ENCODE results near the gene SEPTIN11.

SEPTIN11 gene

DNA sequence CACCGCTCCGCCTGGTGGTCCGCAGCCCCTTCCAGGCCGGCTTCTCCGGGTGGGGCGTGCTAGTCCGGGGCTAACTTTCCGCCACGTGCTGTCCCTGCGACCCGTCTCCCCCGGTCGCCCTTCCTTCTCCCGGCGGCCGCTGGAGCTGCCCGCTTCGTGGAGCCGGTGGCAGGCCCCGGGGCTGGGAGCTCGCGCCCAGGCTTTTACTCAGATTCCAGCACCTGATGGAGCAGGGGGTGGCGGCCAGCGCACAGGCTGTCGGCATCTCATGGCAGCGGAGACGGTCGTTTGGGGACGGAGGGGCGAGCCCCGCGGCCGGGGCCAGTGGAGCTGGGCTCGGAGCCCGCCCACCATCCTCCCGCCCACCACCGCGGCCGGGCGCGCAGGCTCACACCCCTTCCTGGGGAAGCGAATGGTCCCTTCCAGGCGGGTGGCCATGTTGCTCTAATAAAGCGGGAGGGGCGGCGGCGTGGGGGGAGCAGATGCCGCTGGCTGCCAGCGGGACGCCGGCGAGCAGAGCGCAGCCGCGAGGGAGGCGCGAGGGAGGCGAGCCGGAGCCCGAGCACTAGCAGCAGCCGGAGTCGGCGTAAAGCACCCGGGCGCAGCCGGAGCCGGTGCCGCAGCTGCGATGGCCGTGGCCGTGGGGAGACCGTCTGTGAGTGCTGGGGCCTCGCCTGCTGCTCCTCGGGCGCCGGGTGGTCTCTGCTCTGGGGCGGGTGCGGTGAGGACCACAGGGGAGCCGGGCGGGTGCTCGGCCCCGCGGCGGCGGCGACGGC is at the start of gene SEPTIN11:
SEPTIN11 (plus strand) TSS at position 477 of the 776 bp plus-strand sequence; CDS start at position 629, 152 bp downstream.
- TF ChIP-seq CTCF (IDR thresholded peaks at IDR 0.05; ENCODE audit: low read depth, low read length), result no peak

DNA sequence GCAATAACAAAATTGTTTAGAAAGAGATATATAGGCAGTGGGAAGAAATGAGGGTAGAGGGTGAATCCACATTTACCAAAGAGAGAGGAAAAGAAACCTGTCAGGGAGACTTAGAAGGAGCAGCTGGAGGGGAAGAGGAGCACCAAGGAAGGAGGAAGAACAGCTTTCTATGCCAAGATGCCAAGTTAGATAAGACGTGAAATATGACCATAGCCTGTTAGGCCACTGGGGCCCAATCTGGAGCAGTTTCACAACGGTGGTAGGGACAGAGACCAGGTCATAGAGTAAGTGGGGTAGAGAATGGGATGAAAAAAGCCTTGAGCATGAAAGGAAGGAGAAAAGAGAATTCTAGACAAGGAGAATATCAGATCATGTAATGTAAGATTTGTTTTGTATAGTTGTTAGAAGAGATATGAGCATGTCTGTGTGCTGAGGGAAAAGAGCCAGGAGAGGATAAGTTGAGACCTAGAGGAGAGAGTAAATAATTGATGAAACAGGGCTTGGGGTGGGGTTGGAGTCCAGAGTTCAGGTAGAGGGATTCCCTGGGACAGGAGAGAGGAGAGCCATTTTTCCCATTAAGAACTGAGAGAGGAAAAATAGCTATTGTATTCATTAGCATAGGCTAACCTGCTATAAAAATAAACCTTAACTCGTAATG is 47.2 kb upstream of the SEPTIN11 start:
- TF ChIP-seq CTCF (IDR thresholded peaks at IDR 0.05; ENCODE audit: low read depth, low read length), result no peak
- no peak for DNase-seq (ENCODE audit: extremely low read depth, low read depth)

More for the DNA sequence above, at the start of gene SEPTIN11:
- peak; percentile 92 for DNase-seq (ENCODE audit: extremely low read depth, low read depth)

DNA sequence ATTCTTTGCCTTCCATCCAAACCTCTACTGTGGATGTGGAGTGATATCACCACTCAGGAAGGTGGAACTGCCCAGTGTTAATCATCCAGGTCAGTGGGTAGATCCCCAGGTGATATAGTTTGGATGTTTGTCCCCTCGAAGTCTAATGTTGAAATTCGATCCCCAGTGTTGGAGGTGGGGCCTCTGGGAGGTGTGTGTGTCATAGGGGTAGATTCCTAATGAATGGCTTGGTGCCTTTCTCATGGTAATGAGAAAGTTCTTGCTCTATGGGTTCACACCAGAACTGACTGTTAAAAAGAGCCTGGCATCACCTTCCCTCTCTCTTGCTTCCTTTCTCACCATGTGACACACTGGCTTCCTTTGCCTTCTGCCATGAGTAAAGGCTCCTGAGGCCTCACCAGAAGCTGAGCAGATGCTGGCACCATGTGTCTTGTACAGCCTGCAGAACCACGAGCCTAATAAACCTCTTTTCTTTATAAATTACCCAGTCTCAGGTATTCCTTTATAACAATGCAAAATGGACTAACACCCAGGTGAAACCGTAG is 44.8 kb upstream of the SEPTIN11 start:
- no peak for DNase-seq (ENCODE audit: extremely low read depth, low read depth)

GRCh38 chr4:76905521-76905920 is 44.0 kb upstream of the SEPTIN11 start:
- DNase-seq (ENCODE audit: extremely low read depth, low read depth), result peak; percentile 8
- no peak for TF ChIP-seq CTCF (IDR thresholded peaks at IDR 0.05; ENCODE audit: low read depth, low read length)

More for the DNA sequence above, 44.8 kb upstream of the SEPTIN11 start:
- no peak for TF ChIP-seq CTCF (IDR thresholded peaks at IDR 0.05; ENCODE audit: low read depth, low read length)

DNA sequence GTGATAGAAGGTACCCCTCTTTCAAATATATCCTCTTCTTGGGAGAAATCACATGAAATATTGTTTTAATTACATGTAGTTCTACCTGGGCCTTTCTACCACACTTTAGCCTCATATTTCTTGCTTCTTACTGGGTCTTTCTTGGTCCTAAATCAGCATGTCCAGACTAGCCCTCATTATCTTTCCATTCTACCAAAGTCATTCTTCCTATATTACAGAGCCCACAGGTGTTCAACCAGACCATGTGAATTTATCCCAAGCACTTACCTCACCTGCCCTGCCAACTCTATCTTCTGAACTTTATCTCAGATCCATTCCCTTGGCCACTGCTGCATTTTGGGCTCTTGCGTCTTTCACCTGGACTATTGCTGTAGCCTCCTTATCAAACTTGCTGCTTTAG is 39.8 kb upstream of the SEPTIN11 start:
- no peak for TF ChIP-seq CTCF (IDR thresholded peaks at IDR 0.05; ENCODE audit: low read depth, low read length)
- no peak for DNase-seq (ENCODE audit: extremely low read depth, low read depth)

DNA sequence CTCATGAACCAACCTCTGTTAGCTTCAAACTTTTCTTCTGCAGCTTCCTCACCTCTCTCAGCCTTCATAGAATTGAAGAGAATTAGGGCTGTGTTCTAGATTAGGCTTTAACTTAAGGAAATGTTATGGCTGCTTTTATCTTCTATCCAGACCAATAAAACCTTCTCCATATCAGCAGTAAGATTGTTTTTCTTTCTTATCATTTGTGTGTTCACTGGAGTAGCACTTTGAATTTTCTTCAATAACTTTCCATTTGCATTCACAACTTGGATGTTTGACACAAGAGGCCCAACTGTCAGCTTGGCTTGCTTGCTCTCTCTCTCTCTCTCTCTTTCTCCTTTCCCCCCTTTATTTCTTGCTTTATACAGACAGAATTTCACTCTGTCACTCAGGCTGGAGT is 28.8 kb upstream of the SEPTIN11 start:
- no peak for DNase-seq (ENCODE audit: extremely low read depth, low read depth)
- TF ChIP-seq CTCF (IDR thresholded peaks at IDR 0.05; ENCODE audit: low read depth, low read length), result no peak
